ENCODE results near the gene RPTOR.
A peak's percentile ranks its signal among the peaks of the same experiment; 100 is the strongest.

The RPTOR gene

DNA sequence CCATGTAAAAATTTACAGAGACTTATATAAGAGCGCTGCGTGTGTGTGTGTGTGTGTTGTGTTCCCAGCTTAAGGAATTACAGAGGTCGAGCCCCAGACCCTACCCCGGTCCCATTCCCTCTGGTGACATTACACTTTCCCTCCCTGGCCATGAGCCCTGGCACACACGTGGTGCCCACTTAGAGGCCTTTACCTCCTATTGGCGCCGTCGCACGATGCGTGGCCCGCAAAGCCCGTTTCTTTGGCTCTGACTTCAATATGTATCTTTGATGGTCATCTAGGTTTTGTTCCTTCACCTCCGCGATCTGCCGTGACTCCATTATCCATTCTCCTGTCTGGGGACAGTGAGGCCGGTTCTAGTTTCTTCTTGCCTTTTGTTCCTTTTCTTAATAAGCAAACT lies 350.1 kb downstream of the RPTOR start:
- DNase-seq (ENCODE audit: low spot score), result no peak

DNA sequence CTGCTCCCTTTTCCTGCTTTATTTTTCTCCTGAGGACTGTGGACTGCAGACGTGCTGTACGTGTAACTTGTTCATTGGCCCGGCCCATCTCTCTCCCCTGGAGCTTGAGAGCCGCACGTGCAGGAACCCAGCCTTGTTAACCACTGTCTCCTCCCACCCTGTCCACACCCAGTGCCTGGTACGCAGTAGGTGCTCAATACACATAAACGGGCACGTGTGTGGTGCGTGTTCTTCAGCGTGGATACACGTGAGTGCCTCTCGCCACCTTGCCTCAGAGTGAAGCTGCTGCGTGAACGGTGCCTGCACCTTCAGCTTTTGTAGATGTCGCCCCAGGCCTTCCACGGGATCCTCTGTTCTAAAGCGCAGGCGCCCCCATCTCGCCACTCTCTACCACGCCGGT lies 350.7 kb downstream of the RPTOR start:
- DNase-seq (ENCODE audit: low spot score), result no peak

DNA sequence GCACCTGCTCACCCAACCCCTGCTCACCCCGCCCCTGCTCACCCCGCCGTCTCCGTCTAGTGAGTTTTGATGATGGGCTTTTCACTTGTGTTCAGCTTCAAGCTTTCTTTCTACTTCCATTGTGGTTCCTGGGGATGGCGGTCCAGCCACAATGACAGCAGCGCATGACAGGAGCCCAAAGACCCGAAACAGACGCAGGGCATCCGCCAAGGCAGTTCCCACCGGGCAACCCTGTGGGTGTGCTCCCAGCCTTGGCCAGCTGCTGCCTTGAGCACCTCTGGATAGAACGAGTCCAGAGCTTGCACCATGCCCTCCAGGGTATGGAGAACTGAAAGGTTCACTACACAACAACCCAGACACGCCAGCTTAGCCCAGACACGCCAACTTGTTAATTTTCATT lies 354.1 kb downstream of the RPTOR start:
- DNase-seq (ENCODE audit: low spot score), result no peak

DNA sequence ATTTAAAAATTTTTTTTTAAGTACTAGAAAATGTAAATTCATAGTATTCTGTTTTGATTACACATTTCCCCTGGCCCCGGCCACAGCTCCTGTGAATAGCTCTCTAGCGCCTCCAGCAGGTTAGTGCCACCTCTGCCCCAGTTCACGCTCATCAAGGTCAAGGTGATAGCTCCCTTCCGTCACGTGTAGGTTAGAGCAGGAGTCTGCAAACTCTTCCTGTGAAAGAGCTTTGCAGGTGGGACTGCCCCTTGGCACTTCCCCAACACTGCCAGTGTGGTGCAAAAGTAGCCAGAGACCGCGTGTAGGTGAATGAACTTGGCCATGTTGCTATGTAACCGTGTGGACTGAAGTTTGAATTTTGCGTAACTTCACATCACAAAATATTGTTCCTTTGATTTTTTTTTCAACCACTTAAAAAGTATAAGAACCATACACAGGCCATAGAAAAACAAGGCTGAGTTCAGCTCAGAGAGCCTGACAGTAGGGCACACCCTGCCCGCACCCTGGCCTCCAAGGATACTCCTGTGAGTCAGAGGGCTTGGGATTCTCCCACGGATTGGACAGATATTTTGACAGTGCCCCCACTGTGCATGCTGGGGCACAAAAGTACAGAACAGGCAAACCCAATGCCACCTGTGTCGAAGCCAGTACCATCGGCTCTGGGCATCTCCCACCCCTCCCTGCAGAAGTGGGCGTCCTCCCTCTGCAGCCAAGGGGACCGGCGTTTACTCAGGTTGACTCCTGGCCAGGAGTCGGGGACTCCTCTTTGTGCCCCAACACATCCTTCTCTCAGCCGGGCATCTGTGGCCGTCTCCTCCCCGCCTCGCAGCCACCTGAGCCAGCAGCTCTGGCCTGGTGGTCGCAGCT lies 355.0 kb downstream of the RPTOR start:
- DNase-seq (ENCODE audit: low spot score), result peak; percentile 58

DNA sequence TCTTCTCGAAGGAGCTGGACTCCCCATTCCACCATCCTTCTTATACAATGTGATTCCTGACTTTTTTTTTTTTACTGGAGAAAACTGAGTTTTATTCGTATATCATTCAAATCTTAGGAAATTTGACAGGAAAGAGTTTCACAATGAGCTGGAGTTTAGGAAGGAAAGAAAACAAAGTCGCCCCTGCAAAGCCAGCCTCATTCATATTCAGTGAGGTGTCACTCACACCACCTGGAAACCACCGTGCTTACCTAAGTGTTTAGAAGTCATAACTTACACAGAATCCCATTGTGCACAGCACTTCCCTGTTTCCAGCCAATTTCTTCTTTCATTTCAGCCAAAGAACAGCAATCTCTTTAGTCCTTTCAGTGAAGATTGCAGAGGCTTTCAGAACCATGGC lies 356.7 kb downstream of the RPTOR start:
- no peak for DNase-seq (ENCODE audit: low spot score)

GRCh38 chr17:80902197-80902962 lies 357.7 kb downstream of the RPTOR start:
- DNase-seq (ENCODE audit: low spot score), result no peak

DNA sequence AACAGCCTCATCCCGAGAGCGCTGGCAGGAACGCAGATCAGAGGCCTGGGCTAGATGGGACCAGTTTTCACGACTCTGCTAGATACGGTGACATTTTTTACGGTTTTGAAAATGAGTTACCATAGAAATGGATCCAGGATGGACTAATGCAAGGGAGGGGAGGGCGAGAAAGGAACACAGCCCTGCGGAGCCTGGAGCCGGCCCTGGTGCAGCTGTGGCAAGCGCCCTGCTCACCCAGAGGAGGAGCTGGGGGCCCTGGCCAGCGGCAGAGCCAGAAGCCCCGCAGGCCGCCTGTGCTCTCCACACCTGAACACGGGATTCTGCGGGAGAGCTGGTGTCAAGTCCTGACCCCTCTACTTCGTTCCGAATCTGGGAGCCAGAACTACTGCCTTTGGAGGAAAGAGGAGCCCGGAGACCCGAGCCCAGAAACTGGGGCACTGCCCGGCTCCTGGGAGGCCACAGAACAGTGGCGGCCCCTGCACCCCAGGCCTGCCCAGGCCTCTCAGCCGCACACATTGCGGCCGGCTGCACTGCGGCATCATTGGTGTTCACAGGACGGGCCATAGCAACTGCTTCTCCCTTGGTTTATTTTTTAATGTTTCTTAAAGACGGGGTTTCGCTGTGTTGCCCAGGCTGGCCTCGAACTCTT lies 358.4 kb downstream of the RPTOR start:
- no peak for DNase-seq (ENCODE audit: low spot score)

- DNase-seq (ENCODE audit: low spot score), result no peak
Measured at GRCh38 chr17:80904036-80904753, 359.6 kb downstream of the RPTOR start.

GRCh38 chr17:80905586-80906230 lies 361.1 kb downstream of the RPTOR start:
- DNase-seq (ENCODE audit: low spot score), result no peak

DNA sequence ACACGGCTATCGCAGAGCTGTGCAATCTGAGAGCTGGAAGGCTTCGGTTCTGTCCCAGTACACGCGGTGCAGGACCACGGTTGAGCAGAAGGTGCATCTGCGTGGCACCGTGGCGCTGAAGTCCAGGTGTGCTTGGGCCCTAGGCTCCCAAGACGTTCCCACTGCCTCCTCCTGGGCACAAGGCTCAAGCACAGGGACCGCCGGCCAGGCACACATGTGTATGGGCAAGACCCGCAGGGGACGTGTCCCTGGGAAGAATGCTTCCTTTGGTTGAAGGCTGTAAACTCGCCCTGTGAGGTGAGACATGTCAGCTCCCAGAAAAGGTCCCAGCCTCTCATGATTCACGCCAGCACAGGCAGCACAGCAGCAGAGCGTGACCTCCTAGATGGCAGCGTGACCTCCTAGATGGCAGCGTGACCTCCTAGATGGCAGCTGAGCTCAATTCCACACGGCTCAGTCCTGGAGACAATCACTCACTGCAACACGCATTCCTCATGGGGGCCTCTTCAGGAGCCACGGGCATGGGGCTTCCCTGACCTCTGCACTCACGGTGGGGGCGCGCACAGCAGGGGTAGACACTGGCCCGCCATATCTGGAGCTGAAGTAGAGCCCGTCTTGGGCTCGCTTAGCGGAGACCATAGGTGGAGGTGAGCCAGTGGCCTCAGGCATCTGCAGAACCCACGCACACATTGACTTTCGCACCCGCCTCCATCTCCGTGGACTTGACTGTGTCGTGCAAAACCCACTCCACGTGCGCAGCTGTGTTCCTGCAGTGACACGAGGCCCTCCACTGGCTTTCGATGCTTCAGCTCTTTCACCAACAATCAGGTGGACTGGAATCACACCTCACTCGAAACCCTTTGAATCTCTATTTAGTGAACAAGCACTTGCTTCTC lies 362.0 kb downstream of the RPTOR start:
- DNase-seq (ENCODE audit: low spot score), result no peak

DNA sequence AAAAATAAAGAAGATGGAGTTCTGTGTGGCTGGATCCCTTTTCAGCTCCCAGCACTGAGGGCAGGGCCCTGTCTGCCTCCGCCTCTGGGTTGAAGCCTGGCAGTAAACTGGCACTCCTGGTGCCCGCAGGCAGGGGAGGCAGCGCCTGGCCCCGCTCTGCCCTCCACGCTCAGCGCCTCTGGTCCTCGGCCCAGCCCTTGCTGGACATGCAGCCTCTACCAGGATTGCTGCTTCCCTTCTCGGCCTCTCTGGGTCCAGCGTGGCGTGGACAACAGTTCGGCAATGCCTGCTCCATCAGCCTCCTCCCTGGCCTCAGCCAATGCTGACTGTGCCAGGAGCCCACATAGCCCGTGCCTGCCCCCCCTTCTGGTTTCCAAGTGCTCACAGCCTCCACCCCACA lies 362.6 kb downstream of the RPTOR start:
- DNase-seq (ENCODE audit: low spot score), result no peak

DNA sequence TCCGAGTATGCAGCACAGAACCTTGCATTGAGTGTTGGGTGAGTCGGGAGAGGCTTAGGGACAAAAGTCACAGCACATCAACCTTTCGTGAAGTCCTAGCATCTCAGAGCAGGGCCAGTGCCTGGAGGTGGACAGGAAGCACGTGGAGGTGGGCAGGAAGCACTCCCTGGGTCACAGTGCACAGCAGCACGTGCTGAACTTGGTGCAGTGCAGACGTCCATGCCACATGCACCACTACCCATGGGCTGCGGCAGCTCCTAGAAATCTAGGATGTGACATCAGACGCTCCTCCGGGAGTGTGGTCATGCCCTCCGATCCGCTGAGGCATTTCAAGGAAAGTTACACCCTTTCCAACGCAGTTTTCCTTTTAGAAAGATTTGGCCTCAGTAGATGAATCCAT lies 363.6 kb downstream of the RPTOR start:
- DNase-seq (ENCODE audit: low spot score), result no peak

GRCh38 chr17:80908776-80909175 lies 364.1 kb downstream of the RPTOR start:
- no peak for DNase-seq (ENCODE audit: low spot score)

DNA sequence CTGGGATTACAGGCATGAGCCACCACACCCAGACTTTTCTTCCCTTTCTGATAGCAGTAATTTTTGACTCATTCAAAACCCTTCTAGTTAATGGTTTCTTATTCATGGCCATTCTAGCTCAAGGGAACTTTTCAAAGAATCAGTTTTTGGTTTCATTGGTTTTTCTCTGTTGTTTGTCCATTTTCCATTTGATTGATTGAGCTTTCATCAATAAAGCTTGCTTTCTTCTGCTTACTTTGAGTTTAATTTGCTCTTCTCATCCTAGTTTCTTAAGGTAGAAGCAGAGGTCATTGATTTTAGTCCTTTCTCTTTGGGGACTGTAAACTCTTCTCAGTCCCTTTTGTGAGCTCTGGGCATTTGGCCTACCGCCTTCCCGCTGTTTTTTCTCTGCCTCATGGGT lies 365.0 kb downstream of the RPTOR start:
- no peak for DNase-seq (ENCODE audit: low spot score)

GRCh38 chr17:80910043-80910442 lies 365.4 kb downstream of the RPTOR start:
- DNase-seq (ENCODE audit: low spot score), result no peak

- DNase-seq (ENCODE audit: low spot score), result no peak
Measured at GRCh38 chr17:80912476-80912875, 367.8 kb downstream of the RPTOR start.

- DNase-seq (ENCODE audit: low spot score), result no peak
Measured at GRCh38 chr17:80913928-80914821, 369.5 kb downstream of the RPTOR start.

DNA sequence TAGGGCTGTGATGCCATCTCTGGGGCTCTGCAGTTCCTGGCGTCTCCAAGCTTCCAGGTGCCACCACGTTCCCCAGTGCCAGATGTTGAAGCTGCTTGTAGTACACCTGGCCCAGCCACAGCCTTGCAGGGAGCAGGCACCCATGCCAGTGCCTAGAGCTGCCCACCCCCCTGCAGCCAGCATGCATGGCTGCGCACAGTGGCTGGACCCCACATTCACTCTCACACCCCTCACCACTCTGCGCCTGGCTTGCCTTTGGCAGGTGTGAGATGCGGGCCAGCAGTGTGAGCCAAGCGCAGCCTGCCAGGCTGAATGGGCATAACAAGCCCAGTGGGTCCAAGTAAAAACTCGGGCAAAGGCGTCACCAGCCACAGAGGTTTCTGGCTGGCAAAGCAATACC lies 371.6 kb downstream of the RPTOR start:
- no peak for DNase-seq (ENCODE audit: low spot score)

DNA sequence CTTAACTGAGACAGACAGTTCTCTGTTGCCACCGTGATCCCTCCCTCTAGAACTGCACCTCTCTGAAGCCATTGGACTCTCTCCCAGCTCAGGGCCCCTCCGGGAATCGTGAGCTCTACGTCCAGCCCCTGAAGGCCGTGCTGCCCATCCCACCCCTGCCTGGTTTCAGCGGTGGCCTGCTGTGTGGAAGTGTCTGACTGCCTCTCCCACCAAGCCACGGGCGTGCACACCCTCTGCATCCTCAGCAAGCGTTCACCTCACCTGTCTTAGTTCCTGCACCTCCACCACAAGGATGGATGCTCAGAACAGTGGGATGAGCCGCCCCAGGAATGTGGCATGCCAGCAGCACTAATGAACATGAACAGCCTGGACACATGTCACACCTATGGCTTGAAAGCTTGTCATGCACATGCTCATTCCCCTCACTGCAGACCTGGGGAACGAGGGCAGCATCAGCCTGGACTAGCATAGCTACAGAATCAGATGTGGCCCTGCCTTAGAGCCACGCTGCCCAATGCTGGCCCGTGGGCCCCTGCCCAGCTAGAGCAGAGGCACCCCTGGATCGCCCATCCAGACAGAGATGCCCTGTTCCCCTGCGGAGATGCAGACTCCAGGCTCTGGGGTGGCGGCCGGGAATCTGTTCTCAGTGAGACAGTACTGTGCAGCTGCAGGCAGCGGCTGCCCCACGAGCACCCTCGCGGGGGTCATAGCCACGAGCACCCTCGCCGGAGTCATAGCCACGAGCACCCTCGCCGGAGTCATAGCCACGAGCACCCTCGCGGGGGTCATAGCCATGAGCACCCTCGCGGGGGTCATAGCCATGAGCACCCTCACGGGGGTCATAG lies 373.3 kb downstream of the RPTOR start:
- no peak for DNase-seq (ENCODE audit: low spot score)
